GM12878 (cell line): ENCODE data around the gene KDM6A.

Experiments used
- CBFB ChIP-seq: IDR thresholded peaks from 2 replicates; pipeline ENCODE4 v1.6.1; 2016; ENCODE audit warnings: antibody characterized with exemption, low read depth
- CREB1 ChIP-seq: IDR thresholded peaks from 2 replicates; pipeline ENCODE4 v1.6.1; 2012; ENCODE audit warnings: low read depth, mild to moderate bottlenecking, inconsistent platforms
- CTCF ChIP-seq, 3 experiments: IDR thresholded peaks in 2 of 3; conservative IDR thresholded peaks in 1 of 3; 2 replicates each; pipeline ENCODE4 v1.5.1; 2011; ENCODE audit warnings: low read depth in 3 of 3, low read length in 3 of 3, mild to moderate bottlenecking in 3 of 3, control low read depth in 2 of 3, moderate library complexity in 2 of 3, inconsistent platforms in 1 of 3, mixed read lengths in 1 of 3; ENCODE audit not compliant: control insufficient read depth in 2 of 3, insufficient read depth in 1 of 3; ENCODE audit errors: extremely low read depth in 1 of 3
- JUND ChIP-seq: IDR thresholded peaks from 2 replicates; pipeline ENCODE4 v1.6.1; 2012; ENCODE audit warnings: low read depth, mild to moderate bottlenecking, low read length, improper control_type of control experiment, moderate library complexity
- MAX ChIP-seq: IDR thresholded peaks from 2 replicates; pipeline ENCODE4 v1.6.1; 2012; ENCODE audit warnings: low read depth, low read length, improper control_type of control experiment
- MEF2A ChIP-seq: IDR thresholded peaks from 2 replicates; pipeline ENCODE4 v1.6.1; 2011; ENCODE audit warnings: low read depth, mild to moderate bottlenecking, low read length, moderate library complexity; ENCODE audit not compliant: insufficient read depth
- PML ChIP-seq: IDR thresholded peaks from 2 replicates; pipeline ENCODE4 v1.6.1; 2012; ENCODE audit warnings: low read length, inconsistent platforms
- POU2F2 ChIP-seq: IDR thresholded peaks from 3 replicates; pipeline ENCODE4 v1.6.1; 2011; ENCODE audit warnings: low read depth, mild to moderate bottlenecking, low read length, borderline replicate concordance
- RAD21 ChIP-seq: IDR thresholded peaks from 2 replicates; pipeline ENCODE4 v1.6.1; 2011; ENCODE audit warnings: mild to moderate bottlenecking, low read depth, low read length, moderate library complexity; ENCODE audit not compliant: insufficient read depth
- RAD51 ChIP-seq: fragments of 450-650 bp; IDR thresholded peaks from 2 replicates; pipeline ENCODE4 v1.6.1; 2016; ENCODE audit warnings: moderate library complexity, mild to moderate bottlenecking, inconsistent platforms
- SMAD5 ChIP-seq: IDR thresholded peaks from 2 replicates; pipeline ENCODE4 v1.6.1; 2016; ENCODE audit warnings: antibody characterized with exemption, low read depth
- TARDBP ChIP-seq: IDR thresholded peaks from 2 replicates; pipeline ENCODE4 v1.6.1; 2016; ENCODE audit warnings: borderline replicate concordance
- ZZZ3 ChIP-seq: IDR thresholded peaks from 2 replicates; pipeline ENCODE4 v1.6.1; 2011; ENCODE audit warnings: low read depth; ENCODE audit not compliant: control insufficient read depth, insufficient read length

- TF ChIP-seq CTCF (IDR thresholded peaks at IDR 0.05 in 2 of 3, conservative IDR thresholded peaks at IDR 0.05 in 1 of 3; ENCODE audit: control insufficient read depth in 2 of 3, extremely low read depth in 1 of 3, insufficient read depth in 1 of 3, low read depth in 3 of 3, low read length in 3 of 3) (no peak), RAD21 (no peak), SMAD5 (no peak), TARDBP (no peak), MEF2A (no peak), RAD51 (no peak), JUND (no peak), PML (no peak), CBFB (no peak), CREB1 (no peak), MAX (no peak), POU2F2 (no peak), ZZZ3 (no peak)
Measured at GRCh38 chrX:45077748-45078424, 204.9 kb downstream of the KDM6A start.
